Peyer's patch (tissue), 4 donors: ENCODE data around the gene ZNF562.

Source experiments
- POLR2A ChIP-seq, 2 donors: fragments of 450-650 bp; IDR thresholded peaks; one replicate each; pipeline ENCODE4 v1.5.1; 2017; ENCODE audit warnings: antibody characterized with exemption in 2 of 2, mild to moderate bottlenecking in 2 of 2, moderate library complexity in 2 of 2
- TF ChIP-seq, protein P1 (sequence below), 6 experiments: fragments of 450-650 bp in 4 of 6; fragments of 200-600 bp in 2 of 6; sonication (generic) in 1 of 6; IDR thresholded peaks; one replicate each; pipeline ENCODE4 v1.5.1; 2017 to 2019; ENCODE audit warnings: antibody characterized with exemption in 6 of 6, mild to moderate bottlenecking in 3 of 6, moderate library complexity in 1 of 6

DNA sequence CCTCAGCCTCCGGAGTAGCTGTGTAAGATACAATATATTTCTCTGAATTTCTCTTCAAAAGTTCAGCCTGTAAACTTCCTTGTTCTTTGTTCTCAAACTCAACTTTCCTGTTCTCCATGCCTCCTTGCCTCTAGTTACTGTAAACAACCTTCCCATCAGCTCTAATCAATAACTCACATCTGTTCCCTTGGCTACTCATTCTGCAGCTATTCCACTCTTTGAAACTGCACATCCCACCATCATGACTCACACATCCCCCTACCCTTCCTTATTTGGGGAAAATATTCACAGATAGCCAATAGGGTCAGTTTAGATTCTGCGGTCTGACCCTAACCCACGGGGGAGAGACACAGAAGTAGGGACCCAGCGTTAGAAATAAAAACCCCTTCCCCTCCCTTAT lies 2.0 kb downstream of the ZNF562 start:
- TF ChIP-seq, protein P1, sequence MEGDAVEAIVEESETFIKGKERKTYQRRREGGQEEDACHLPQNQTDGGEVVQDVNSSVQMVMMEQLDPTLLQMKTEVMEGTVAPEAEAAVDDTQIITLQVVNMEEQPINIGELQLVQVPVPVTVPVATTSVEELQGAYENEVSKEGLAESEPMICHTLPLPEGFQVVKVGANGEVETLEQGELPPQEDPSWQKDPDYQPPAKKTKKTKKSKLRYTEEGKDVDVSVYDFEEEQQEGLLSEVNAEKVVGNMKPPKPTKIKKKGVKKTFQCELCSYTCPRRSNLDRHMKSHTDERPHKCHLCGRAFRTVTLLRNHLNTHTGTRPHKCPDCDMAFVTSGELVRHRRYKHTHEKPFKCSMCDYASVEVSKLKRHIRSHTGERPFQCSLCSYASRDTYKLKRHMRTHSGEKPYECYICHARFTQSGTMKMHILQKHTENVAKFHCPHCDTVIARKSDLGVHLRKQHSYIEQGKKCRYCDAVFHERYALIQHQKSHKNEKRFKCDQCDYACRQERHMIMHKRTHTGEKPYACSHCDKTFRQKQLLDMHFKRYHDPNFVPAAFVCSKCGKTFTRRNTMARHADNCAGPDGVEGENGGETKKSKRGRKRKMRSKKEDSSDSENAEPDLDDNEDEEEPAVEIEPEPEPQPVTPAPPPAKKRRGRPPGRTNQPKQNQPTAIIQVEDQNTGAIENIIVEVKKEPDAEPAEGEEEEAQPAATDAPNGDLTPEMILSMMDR (IDR thresholded peaks at IDR 0.05), result no peak
- TF ChIP-seq POLR2A (IDR thresholded peaks at IDR 0.05), result no peak
